BLaER1 treated with 17β-estradiol and CSF1 and Interleukin-3, amounts not matched to agents 10 nM and 100 nM (cell line): ENCODE results near the gene PLA2G2D.
A peak's percentile ranks its signal among the peaks of the same experiment; 100 is the strongest.
"Not testable (repeated sequence)": the region's sequence is repeated elsewhere in the genome, so short reads cannot be mapped to it uniquely, and the experiment has no call there.

Source experiments
- H3K27ac ChIP-seq, 11 experiments: shearing (Covaris generic); formaldehyde crosslinking; 2 replicates each; pipeline ENCODE4 v1.8.1; 2022
- H3K27me3 ChIP-seq, 11 experiments: shearing (Covaris generic); formaldehyde crosslinking; 2 replicates each; pipeline ENCODE4 v1.8.1; 2022
- H3K36me3 ChIP-seq, 11 experiments: shearing (Covaris generic); formaldehyde crosslinking; 2 replicates each; pipeline ENCODE4 v1.8.1; 2022
- H3K4me1 ChIP-seq, 10 experiments: shearing (Covaris generic); formaldehyde crosslinking; 2 replicates each; pipeline ENCODE4 v1.8.1; 2022
- H3K4me2 ChIP-seq, 11 experiments: shearing (Covaris generic); formaldehyde crosslinking; 2 replicates each; pipeline ENCODE4 v1.8.1; 2022
- H3K4me3 ChIP-seq, 10 experiments: shearing (Covaris generic); formaldehyde crosslinking; 2 replicates each; pipeline ENCODE4 v1.8.1; 2022
- H3K9ac ChIP-seq, 11 experiments: shearing (Covaris generic); formaldehyde crosslinking; 2 replicates each; pipeline ENCODE4 v1.8.1; 2022
- H3K9me3 ChIP-seq, 11 experiments: shearing (Covaris generic); formaldehyde crosslinking; replicated peaks in 1 of 11; 2 replicates each; pipeline ENCODE4 v1.8.1; 2022
- H4K20me1 ChIP-seq, 11 experiments: shearing (Covaris generic); formaldehyde crosslinking; 2 replicates each; pipeline ENCODE4 v1.8.1; 2022
- Cebpa-rat ChIP-seq, 11 experiments: shearing (Covaris generic); IDR thresholded peaks; 2 replicates each; pipeline ENCODE4 v1.8.1; 2022

The PLA2G2D gene

GRCh38 chr1:20139776-20140612 lies 20.7 kb upstream of the PLA2G2D start:
- no peaks in the 10 kb centered on the region for H3K36me3 ChIP-seq
- peak overlapping the region in 10 of 11 experiments; percentile 1 to 64 (median 32); a peak in 15 of 22 replicates for H3K4me2 ChIP-seq
- no peak overlapping the region for H3K4me3 ChIP-seq
- peaks cover 8 to 15% (median 14%) of the 10 kb centered on the region in 10 experiments; a peak in 17 of 20 replicates for H3K4me1 ChIP-seq
- H3K27ac ChIP-seq, result no peak overlapping the region
- H3K9ac ChIP-seq, result no peak overlapping the region
- H3K27me3 ChIP-seq, result no peaks in the 10 kb centered on the region
- TF ChIP-seq Cebpa-rat (IDR thresholded peaks at IDR 0.05), result no peak
- peaks cover 0 to 6% (median 0%) of the 10 kb centered on the region in 11 experiments; a peak in 2 of 22 replicates for H4K20me1 ChIP-seq
- no peaks in the 10 kb centered on the region for H3K9me3 ChIP-seq

GRCh38 chr1:20138961-20139550 lies 19.7 kb upstream of the PLA2G2D start, which contains the start of gene PLA2G2F:
Gene PLA2G2F, plus strand, starts transcription at chr1:20139323. Its CDS starts 105 bp downstream, at chr1:20139428.
- Histone ChIP-seq H4K20me1 (peaks cover 0 to 6% (median 0%) of the 10 kb centered on the region in 11 experiments; a peak in 2 of 22 replicates), H3K27ac (no peak within 1 kb of the TSS), H3K36me3 (no peaks in the 10 kb centered on the region), H3K9me3 (no peaks in the 10 kb centered on the region), H3K9ac (no peak within 1 kb of the TSS), H3K4me1 (peaks cover 8 to 15% (median 14%) of the 10 kb centered on the region in 10 experiments; a peak in 17 of 20 replicates), H3K4me3 (no peak within 1 kb of the TSS), H3K4me2 (peak within 1 kb of the TSS in 10 of 11 experiments; percentile 1 to 64 (median 32); a peak in 16 of 22 replicates), H3K27me3 (no peaks in the 10 kb centered on the region)
- TF ChIP-seq Cebpa-rat (IDR thresholded peaks at IDR 0.05), result no peak

- H3K27me3 ChIP-seq, result no peaks in the 10 kb centered on the region
- no peaks in the 10 kb centered on the region for H3K36me3 ChIP-seq
- H3K4me1 ChIP-seq, result peaks cover 8 to 15% (median 14%) of the 10 kb centered on the region in 10 experiments; a peak in 17 of 20 replicates
- no peaks in the 10 kb centered on the region for H3K9me3 ChIP-seq
- H3K9ac ChIP-seq, result no peak overlapping the region
- peaks cover 0 to 2% (median 0%) of the 10 kb centered on the region in 11 experiments; a peak in 2 of 22 replicates for H4K20me1 ChIP-seq
- TF ChIP-seq Cebpa-rat (IDR thresholded peaks at IDR 0.05), result no peak
- H3K4me3 ChIP-seq, result no peak overlapping the region
- H3K4me2 ChIP-seq, result no peak overlapping the region
- H3K27ac ChIP-seq, result no peak overlapping the region
Measured at GRCh38 chr1:20138346-20138745, 19.0 kb upstream of the PLA2G2D start.

- Histone ChIP-seq H4K20me1 (no peaks in the 10 kb centered on the region; a peak in 2 of 22 replicates), H3K27me3 (no peaks in the 10 kb centered on the region), H3K4me2 (no peak overlapping the region), H3K9me3 (0 out of 22 replicates have a peak, but pooled peaks cover 0 to 4% (median 0%) of the 10 kb centered on the region in 11 experiments), H3K36me3 (no peaks in the 10 kb centered on the region), H3K27ac (no peak overlapping the region), H3K4me3 (no peak overlapping the region), H3K4me1 (peaks cover 8 to 15% (median 14%) of the 10 kb centered on the region in 10 experiments; a peak in 18 of 20 replicates), H3K9ac (no peak overlapping the region)
- TF ChIP-seq Cebpa-rat (IDR thresholded peaks at IDR 0.05), result no peak
Measured at GRCh38 chr1:20137604-20138003, 18.3 kb upstream of the PLA2G2D start.

- Histone ChIP-seq H3K27ac (no peak overlapping the region), H3K9me3 (0 out of 22 replicates have a peak, but pooled peaks cover 0 to 6% (median 0%) of the 10 kb centered on the region in 11 experiments)
- no peak for TF ChIP-seq Cebpa-rat (IDR thresholded peaks at IDR 0.05)
Measured at GRCh38 chr1:20137055-20137454, 17.7 kb upstream of the PLA2G2D start.

GRCh38 chr1:20136249-20136648 lies 16.9 kb upstream of the PLA2G2D start:
- no peak for TF ChIP-seq Cebpa-rat (IDR thresholded peaks at IDR 0.05)
- H3K4me2 ChIP-seq, result no peak overlapping the region
- H3K27ac ChIP-seq, result no peak overlapping the region

More at GRCh38 chr1:20137055-20137454, 17.7 kb upstream of the PLA2G2D start:
- Histone ChIP-seq H3K4me1 (peaks cover 12 to 21% (median 15%) of the 10 kb centered on the region in 10 experiments), H3K27me3 (no peaks in the 10 kb centered on the region), H3K36me3 (no peaks in the 10 kb centered on the region), H4K20me1 (no peaks in the 10 kb centered on the region; a peak in 2 of 22 replicates), H3K9ac (no peak overlapping the region), H3K4me2 (no peak overlapping the region), H3K4me3 (no peak overlapping the region)

GRCh38 chr1:20134995-20135394 lies 15.7 kb upstream of the PLA2G2D start:
- H3K27ac ChIP-seq, result no peak overlapping the region
- peaks cover 0 to 12% (median 6%) of the 10 kb centered on the region in 11 experiments; a peak in 10 of 22 replicates for H3K9me3 ChIP-seq
- H3K4me3 ChIP-seq, result no peak overlapping the region
- H3K27me3 ChIP-seq, result no peaks in the 10 kb centered on the region
- H3K4me1 ChIP-seq, result peaks cover 10 to 23% (median 17%) of the 10 kb centered on the region in 10 experiments
- no peak overlapping the region for H3K4me2 ChIP-seq
- no peak overlapping the region for H3K9ac ChIP-seq
- no peak for TF ChIP-seq Cebpa-rat (IDR thresholded peaks at IDR 0.05)
- no peaks in the 10 kb centered on the region for H3K36me3 ChIP-seq
- H4K20me1 ChIP-seq, result no peaks in the 10 kb centered on the region

More at GRCh38 chr1:20136249-20136648, 16.9 kb upstream of the PLA2G2D start:
- H3K36me3 ChIP-seq, result no peaks in the 10 kb centered on the region
- H3K4me1 ChIP-seq, result peaks cover 14 to 27% (median 18%) of the 10 kb centered on the region in 10 experiments
- H3K9me3 ChIP-seq, result 0 out of 22 replicates have a peak, but pooled peaks cover 0 to 6% (median 0%) of the 10 kb centered on the region in 11 experiments
- H4K20me1 ChIP-seq, result no peaks in the 10 kb centered on the region; a peak in 1 of 22 replicates
- no peak overlapping the region for H3K4me3 ChIP-seq
- no peaks in the 10 kb centered on the region for H3K27me3 ChIP-seq
- H3K9ac ChIP-seq, result no peak overlapping the region

GRCh38 chr1:20130518-20130917 lies 11.2 kb upstream of the PLA2G2D start:
- H4K20me1 ChIP-seq, H3K4me3 ChIP-seq, H3K27ac ChIP-seq, H3K27me3 ChIP-seq, H3K9ac ChIP-seq, H3K36me3 ChIP-seq, H3K4me2 ChIP-seq: not testable (repeated sequence)
- Histone ChIP-seq H3K9me3 (peaks cover 13 to 44% (median 23%) of the 10 kb centered on the region in 11 experiments; a peak in 18 of 22 replicates), H3K4me1 (peaks cover 0 to 44% (median 22%) of the 10 kb centered on the region in 10 experiments; a peak in 11 of 20 replicates)
